GM21447 (cell line): Measurements from ENCODE around the gene ENPP1.
"Not testable (repeated sequence)": the region's sequence is repeated elsewhere in the genome, so short reads cannot be mapped to it uniquely, and the experiment has no call there.

ENCODE experiments used
- ATAC-seq: cut with Tn5 transposase; IDR thresholded peaks from one replicate; pipeline ENCODE4 v1.9.1; 2021; ENCODE audit not compliant: unreplicated experiment

Gene ENPP1

GRCh38 chr6:131911951-131912350 is 104.1 kb downstream of the ENPP1 start:
- ATAC-seq: no peak

- ATAC-seq: no peak
These were observed 106.4 kb downstream of the ENPP1 start for GRCh38 chr6:131914234-131914633.

- ATAC-seq: peak; percentile 88
These were observed 107.3 kb downstream of the ENPP1 start for GRCh38 chr6:131914967-131915751.

GRCh38 chr6:131916091-131916796 is 108.4 kb downstream of the ENPP1 start:
- not testable (repeated sequence) for ATAC-seq

GRCh38 chr6:131916847-131917246 is 109.0 kb downstream of the ENPP1 start:
- ATAC-seq: no peak

- no peak for ATAC-seq
These were observed 109.5 kb downstream of the ENPP1 start for GRCh38 chr6:131917318-131917717.

GRCh38 chr6:131917763-131918649 is 110.2 kb downstream of the ENPP1 start:
- no peak for ATAC-seq

GRCh38 chr6:131918650-131919355 is 111.0 kb downstream of the ENPP1 start:
- no peak for ATAC-seq

- no peak for ATAC-seq
These were observed 112.8 kb downstream of the ENPP1 start for GRCh38 chr6:131920656-131921055.

- ATAC-seq: peak; percentile 65
These were observed 115.5 kb downstream of the ENPP1 start for GRCh38 chr6:131923356-131923755.

GRCh38 chr6:131924881-131925474 is 117.2 kb downstream of the ENPP1 start:
- ATAC-seq: no peak

- no peak for ATAC-seq
These were observed 121.4 kb downstream of the ENPP1 start for GRCh38 chr6:131929264-131929663.

- ATAC-seq: no peak
These were observed 122.2 kb downstream of the ENPP1 start for GRCh38 chr6:131929976-131930375.

- ATAC-seq: no peak
These were observed 123.4 kb downstream of the ENPP1 start for GRCh38 chr6:131931063-131931750.

GRCh38 chr6:131936156-131936555 is 128.3 kb downstream of the ENPP1 start:
- ATAC-seq: no peak

- no peak for ATAC-seq
These were observed 129.4 kb downstream of the ENPP1 start for GRCh38 chr6:131937226-131937625.

- no peak for ATAC-seq
These were observed 130.1 kb downstream of the ENPP1 start for GRCh38 chr6:131937703-131938631.
